B cell (primary cell): ENCODE measurements around the gene EIF4ENIF1. TPM values are rescaled to one million over a fixed set of nuclear protein-coding genes. Genes with fewer than 3 reads are reported as not detected.

Experiments used
- ATAC-seq: fragments of 200-7000 bp; cut with Tn5 transposase; one replicate; pipeline ENCODE4 v1.10.0; 2021; ENCODE audit warnings: low read depth, mild to moderate bottlenecking, moderate number of reproducible peaks, moderate library complexity
- CTCF ChIA-PET: fragments of 350-600 bp; sonication (Branson Sonifier 250); formaldehyde crosslinking; loops from one replicate; lab custom pipeline; 2021; ENCODE audit warnings: antibody characterized with exemption, inconsistent platforms; lab: Charles Lee
- POLR2A ChIA-PET: fragments of 350-600 bp; sonication (Branson Sonifier 250); formaldehyde crosslinking; loops from one replicate; lab custom pipeline; 2021; ENCODE audit warnings: antibody characterized with exemption; lab: Charles Lee
- DNase-seq: peaks from one replicate; pipeline ENCODE4 v3.0.0; 2013
- H2AFZ ChIP-seq: 2 replicates; pipeline ENCODE4 v1.6.1; 2012; ENCODE audit warnings: mild to moderate bottlenecking, low read depth, low read length; ENCODE audit not compliant: insufficient read depth, poor library complexity, severe bottlenecking
- H3K27ac ChIP-seq, 2 donors: 1 replicate in 1 of 2; 2 replicates in 1 of 2; pipeline ENCODE4 v1.5.1; 2012 to 2013; ENCODE audit warnings: low read length in 2 of 2, mild to moderate bottlenecking in 2 of 2, moderate library complexity in 1 of 2
- H3K27me3 ChIP-seq, 4 experiments: fragments of 200-600 bp in 1 of 4; sonication (generic) in 1 of 4; replicated peaks in 1 of 4; 1 replicate in 2 of 4; 2 replicates in 2 of 4; pipeline versions ENCODE4 v1.6.1 to v1.7.0; 2013 to 2016; ENCODE audit warnings: low read length in 3 of 4, mild to moderate bottlenecking in 2 of 4, mixed read lengths in 1 of 4, moderate library complexity in 1 of 4; ENCODE audit not compliant: insufficient read depth in 4 of 4, control insufficient read depth in 3 of 4; ENCODE audit errors: control extremely low read depth in 1 of 4
- H3K36me3 ChIP-seq, 2 experiments: replicated peaks in 1 of 2; 1 replicate in 1 of 2; 2 replicates in 1 of 2; pipeline versions ENCODE4 v1.6.1 to v1.7.1; 2013; ENCODE audit warnings: low read length in 1 of 2; ENCODE audit not compliant: insufficient read depth in 2 of 2, control insufficient read depth in 1 of 2; ENCODE audit errors: control extremely low read depth in 1 of 2, extremely low read depth in 1 of 2
- H3K4me1 ChIP-seq, 2 donors: fragments of 200-600 bp in 1 of 2; sonication (generic) in 1 of 2; 1 replicate in 1 of 2; 2 replicates in 1 of 2; pipeline versions ENCODE4 v1.5.1 to v1.6.1; 2013 to 2017; ENCODE audit warnings: low read length in 2 of 2; ENCODE audit not compliant: control insufficient read depth in 2 of 2, insufficient read depth in 2 of 2
- H3K4me2 ChIP-seq: replicated peaks from 2 replicates; pipeline ENCODE3; 2012; ENCODE audit warnings: mild to moderate bottlenecking, low read depth, low read length; ENCODE audit not compliant: poor library complexity, severe bottlenecking
- H3K4me3 ChIP-seq, 5 experiments: fragments of 200-600 bp in 1 of 5; sonication (generic) in 1 of 5; 1 replicate in 3 of 5; 2 replicates in 2 of 5; pipeline versions ENCODE4 v1.5.1 to v1.7.0; 2011 to 2016; ENCODE audit warnings: low read length in 4 of 5, mild to moderate bottlenecking in 4 of 5, low read depth in 2 of 5, control low read depth in 1 of 5, moderate library complexity in 1 of 5; ENCODE audit not compliant: insufficient read depth in 1 of 5; ENCODE audit errors: control extremely low read depth in 1 of 5, extremely low read depth in 1 of 5
- H3K79me2 ChIP-seq: fragments of 200-600 bp; sonication (generic); one replicate; pipeline ENCODE4 v1.6.0; 2016; ENCODE audit warnings: low read length; ENCODE audit not compliant: control insufficient read depth, insufficient read depth
- H3K9ac ChIP-seq: fragments of 200-600 bp; sonication (generic); 2 replicates; pipeline ENCODE4 v1.6.1; 2017; ENCODE audit warnings: mild to moderate bottlenecking, low read length, moderate library complexity
- H3K9me3 ChIP-seq, 3 donors: one replicate each; pipeline versions ENCODE4 v1.6.1 to v1.7.1; 2013; ENCODE audit warnings: low read length in 2 of 3; ENCODE audit not compliant: control insufficient read depth in 2 of 3, insufficient read depth in 1 of 3; ENCODE audit errors: control extremely low read depth in 1 of 3
- H4K20me1 ChIP-seq: 2 replicates; pipeline ENCODE4 v1.6.0; 2012; ENCODE audit warnings: mild to moderate bottlenecking, low read length; ENCODE audit not compliant: insufficient read depth, control insufficient read depth, poor library complexity, severe bottlenecking
- H3K27ac Mint-ChIP-seq: one replicate; pipeline ENCODE4 v1.8.0; 2021; ENCODE audit warnings: mixed read lengths
- H3K27me3 Mint-ChIP-seq: one replicate; pipeline ENCODE4 v1.8.0; 2021; ENCODE audit warnings: mixed read lengths
- H3K4me1 Mint-ChIP-seq: one replicate; pipeline ENCODE4 v1.8.0; 2021; ENCODE audit warnings: mixed read lengths
- H3K4me3 Mint-ChIP-seq: one replicate; pipeline ENCODE4 v1.8.0; 2021; ENCODE audit warnings: mixed read lengths
- H3K9me3 Mint-ChIP-seq: one replicate; pipeline ENCODE4 v1.8.0; 2022; ENCODE audit warnings: mixed read lengths; ENCODE audit not compliant: insufficient read depth
- CTCF ChIP-seq: fragments of 200-600 bp; IDR thresholded peaks from one replicate; pipeline ENCODE4 v1.8.0; 2022; ENCODE audit warnings: antibody characterized with exemption, mild to moderate bottlenecking
- EZH2 ChIP-seq: IDR thresholded peaks from 2 replicates; pipeline ENCODE4 v1.6.1; 2012; ENCODE audit warnings: borderline replicate concordance, low read depth, mild to moderate bottlenecking, moderate library complexity, low read length; ENCODE audit not compliant: insufficient read depth, poor library complexity, severe bottlenecking
- WGBS: methylation state at CpG from one replicate; pipeline ENCODE4 v1.1.5; 2013; ENCODE audit warnings: missing lambda C conversion rate; ENCODE audit not compliant: insufficient coverage; 5-methylcytosine and 5-hydroxymethylcytosine counted together
- intact Hi-C: fragments of 100-400 bp; cut with micrococcal nuclease; formaldehyde crosslinking; loops from one replicate; pipeline ENCODE4 v1.10.0; 2022
- polyA plus RNA-seq: library from polyadenylated mRNA; depleted of rRNA; stranded (reverse); fragments of >200 nt; gene quantifications from 2 replicates; pipeline ENCODE4 v1.2.3, GENCODE V29; 2012
- total RNA-seq, 2 donors: library from RNA; stranded (reverse); fragments of 120-200 nt in 1 of 2; gene quantifications; 1 replicate in 1 of 2; 2 replicates in 1 of 2; pipeline versions ENCODE4 v1.2.3 to v1.2.4, GENCODE V29; 2013 to 2022

Gene EIF4ENIF1
- total and polyA plus RNA-seq, 2 donors (not counting 1 experiment from before 2014, with no cell fraction given): 29.4 to 58.3 TPM

GRCh38 chr22:31504282-31504681, 14.6 kb upstream of the EIF4ENIF1 start:
- Mint-ChIP-seq H3K9me3 (no peaks in the 10 kb centered on the region), H3K27me3 (no peaks in the 10 kb centered on the region), H3K4me3 (no peak overlapping the region), H3K27ac (no peak overlapping the region), H3K4me1 (peaks cover 10% of the 10 kb centered on the region)
- H3K9me3 ChIP-seq: no peaks in the 10 kb centered on the region
- H3K27ac ChIP-seq: no peak overlapping the region
- ChIA-PET POLR2A (no interaction called here), CTCF (no interaction called here)
- H3K79me2 ChIP-seq: peaks cover 65% of the 10 kb centered on the region
- H3K4me3 ChIP-seq: no peak overlapping the region
- peaks cover 2 to 12% of the 10 kb centered on the region in 2 experiments for H3K36me3 ChIP-seq
- H3K4me2 ChIP-seq: no peak overlapping the region
- peaks cover 19% of the 10 kb centered on the region for H4K20me1 ChIP-seq
- no peak overlapping the region for H3K9ac ChIP-seq
- no CpG with 5 or more reads among the region's 4 CpGs for WGBS
- ATAC-seq (no peak), DNase-seq (no peak)
- no peaks in the 10 kb centered on the region for H3K27me3 ChIP-seq
- TF ChIP-seq EZH2 (no peak), CTCF (no peak)
- H2AFZ ChIP-seq: no peak overlapping the region
- no peaks in the 10 kb centered on the region for H3K4me1 ChIP-seq
- intact Hi-C loops: loop anchor here (10.0 kb wide), 1 partner anchor 61 kb away; no protein-coding TSS in a partner anchor

DNA sequence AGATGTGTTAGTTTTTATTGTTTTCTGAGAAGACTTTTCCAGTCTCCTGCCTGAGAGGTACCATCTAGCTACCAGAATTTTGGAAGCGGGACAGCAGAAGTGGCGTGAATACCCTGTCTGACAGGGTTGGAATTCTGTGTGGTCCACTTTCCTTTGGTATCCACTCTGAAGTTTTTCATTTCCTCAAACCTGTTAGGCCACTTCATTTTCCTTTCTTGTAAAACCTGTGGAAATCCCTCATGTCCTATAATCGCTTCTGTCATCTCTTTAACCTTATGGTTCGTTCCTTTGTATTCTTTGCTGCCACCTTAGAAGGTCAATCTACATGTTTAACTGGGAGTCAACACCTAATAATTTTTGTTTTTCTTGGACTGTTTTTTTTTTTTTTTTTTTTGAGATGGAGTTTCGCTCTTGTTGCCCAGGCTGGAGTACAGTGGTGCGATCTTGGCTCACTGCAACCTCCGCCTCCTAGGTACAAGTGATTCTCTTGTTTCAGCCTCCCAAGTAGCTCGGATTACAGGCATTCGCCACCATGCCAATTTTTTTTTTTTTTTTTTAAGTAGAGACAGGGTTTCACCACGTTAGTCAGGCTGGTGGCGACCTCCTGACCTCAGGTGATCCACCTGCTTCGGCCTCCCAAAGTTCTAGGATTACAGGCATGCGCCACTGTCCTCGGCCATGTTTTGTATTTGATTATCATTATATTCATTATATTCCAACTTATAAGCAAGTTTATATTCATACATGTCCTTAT, 13.7 kb upstream of the EIF4ENIF1 start:
- no peak overlapping the region for H3K4me3 Mint-ChIP-seq
- Histone ChIP-seq H3K9ac (no peak overlapping the region), H2AFZ (no peak overlapping the region), H3K9me3 (no peaks in the 10 kb centered on the region), H3K27ac (no peak overlapping the region), H3K4me1 (no peaks in the 10 kb centered on the region), H3K27me3 (no peaks in the 10 kb centered on the region), H3K4me2 (no peak overlapping the region), H4K20me1 (peaks cover 19% of the 10 kb centered on the region), H3K4me3 (no peak overlapping the region), H3K79me2 (peaks cover 73% of the 10 kb centered on the region), H3K36me3 (peaks cover 2 to 5% of the 10 kb centered on the region in 2 experiments)
- intact Hi-C loops: loop anchor here (10.0 kb wide), 1 partner anchor 61 kb away; no protein-coding TSS in a partner anchor
- no peaks in the 10 kb centered on the region for H3K27me3 Mint-ChIP-seq
- ChIA-PET POLR2A (interaction anchor here (0.6 kb wide), 1 partner anchor 12 kb away, joined by 3 read pairs; no protein-coding TSS in a partner anchor), CTCF (no interaction called here)
- H3K4me1 Mint-ChIP-seq: peaks cover 8% of the 10 kb centered on the region
- DNase-seq (no peak), ATAC-seq (no peak)
- no peak for TF ChIP-seq EZH2
- no peak for TF ChIP-seq CTCF
- WGBS: 93% methylated on average over 5 of the region's 14 CpGs
- no peak overlapping the region for H3K27ac Mint-ChIP-seq
- no peaks in the 10 kb centered on the region for H3K9me3 Mint-ChIP-seq
